ENCODE measurements around the gene MVB12B. TPM values are rescaled to one million over a fixed set of nuclear protein-coding genes. Genes with fewer than 3 reads are reported as not detected.

The MVB12B gene
- total and polyA plus RNA-seq, 2 of the 4 experiments (the other 2 are of a cell fraction), result 2.0 to 4.0 TPM

- no peak overlapping the region for H3K14ac ChIP-seq (replicated peaks; ENCODE audit: low read depth, low read length)
- no peak overlapping the region for H2AFZ ChIP-seq (replicated peaks; ENCODE audit: low read length, poor library complexity)
- intact Hi-C loops (cut with micrococcal nuclease), result no loop called here
- no peak overlapping the region for H2BK20ac ChIP-seq (ENCODE audit: low read depth, low read length)
- POLR2A ChIA-PET (ENCODE audit: unreplicated experiment), result no interaction called here
- H4K5ac ChIP-seq (ENCODE audit: low read depth, low read length), result no peak overlapping the region
- H3K27ac ChIP-seq (ENCODE audit: insufficient read depth, low read length), result no peak overlapping the region
- H2BK120ac ChIP-seq (ENCODE audit: low read depth, low read length), result no peak overlapping the region
- no peak overlapping the region for H2BK15ac ChIP-seq (ENCODE audit: low read depth, low read length)
- no peak overlapping the region for H4K91ac ChIP-seq (ENCODE audit: insufficient read depth, low read depth, low read length)
- H3K36me3 ChIP-seq (ENCODE audit: control insufficient read depth, insufficient read depth, low read length), result no peaks in the 10 kb centered on the region
- no peak overlapping the region for H4K8ac ChIP-seq (ENCODE audit: low read depth in 2 of 2, low read length in 2 of 2)
- no peak overlapping the region for H3K56ac ChIP-seq (ENCODE audit: extremely low read depth, insufficient read depth, low read length)
- H3K4me2 ChIP-seq (ENCODE audit: low read depth, low read length), result no peak overlapping the region
- no peaks in the 10 kb centered on the region for H4K20me1 ChIP-seq (ENCODE audit: insufficient read depth, low read length)
- in situ Hi-C loops (cut with MboI; ENCODE audit: low sequenced_read_pairs), result no loop called here
- no peak overlapping the region for H3K9ac ChIP-seq (ENCODE audit: low read depth, low read length)
- H3K4ac ChIP-seq (ENCODE audit: low read depth, low read length), result no peak overlapping the region
- CTCF ChIA-PET, result no interaction called here
- dilution Hi-C loops (cut with HindIII; ENCODE audit: low sequenced_read_pairs, unreplicated experiment), result no loop called here
- 0 out of 2 replicates have a peak, but pooled peaks cover 2% of the 10 kb centered on the region for H3K9me1 ChIP-seq (ENCODE audit: insufficient read depth, low read length)
- no peak for ATAC-seq (ENCODE audit: low read depth)
- H2AK9ac ChIP-seq (replicated peaks; ENCODE audit: low read depth, low read length, poor library complexity), result no peak overlapping the region
- no peaks in the 10 kb centered on the region for H3K79me1 ChIP-seq (ENCODE audit: low read depth in 1 of 2, low read length in 2 of 2)
- H3K9me3 ChIP-seq (ENCODE audit: control insufficient read depth, insufficient read depth, low read length), result no peaks in the 10 kb centered on the region
- no peak overlapping the region for H3K4me3 ChIP-seq (ENCODE audit: insufficient read depth, low read depth, low read length)
- no TSS peak for BruUV-seq (replicated peaks)
- DNase-seq, result no peak
- H3K27me3 ChIP-seq (ENCODE audit: control insufficient read depth, insufficient read depth, low read length), result peaks cover 48% of the 10 kb centered on the region
- no peak overlapping the region for H3K18ac ChIP-seq (ENCODE audit: low read depth, low read length)
- H2AK5ac ChIP-seq (ENCODE audit: low read depth, low read length), result no peak overlapping the region
- no peak overlapping the region for H2BK5ac ChIP-seq (ENCODE audit: low read depth, low read length, poor library complexity, severe bottlenecking)
- no CpG with 5 or more reads among the region's 6 CpGs for WGBS, 2 experiments (ENCODE audit: extremely low coverage in 2 of 2, insufficient read length in 1 of 2)
- H3K23ac ChIP-seq (ENCODE audit: low read depth, low read length), result no peak overlapping the region
- no peaks in the 10 kb centered on the region for H3K4me1 ChIP-seq (ENCODE audit: control insufficient read depth, insufficient read depth, low read length)
- no peak for TF ChIP-seq POLR2A (IDR thresholded peaks at IDR 0.05; ENCODE audit: low read depth, low read length)
- no peak for TF ChIP-seq RFX5 (IDR thresholded peaks at IDR 0.05; ENCODE audit: low read depth, low read length)
- TF ChIP-seq CTCF (conservative IDR thresholded peaks at IDR 0.05; ENCODE audit: low read depth, low read length), result no peak
- no peak for TF ChIP-seq BHLHE40 (IDR thresholded peaks at IDR 0.05; ENCODE audit: low read depth, low read length)
- TF ChIP-seq SMC3 (IDR thresholded peaks at IDR 0.05; ENCODE audit: low read depth, low read length), result no peak
- no peak for TF ChIP-seq NFE2L2 (IDR thresholded peaks at IDR 0.05; ENCODE audit: low read depth, low read length)
- TF ChIP-seq RCOR1 (IDR thresholded peaks at IDR 0.05; ENCODE audit: insufficient replicate concordance, low read length), result no peak
- no peak for TF ChIP-seq MAFK (IDR thresholded peaks at IDR 0.05; ENCODE audit: low read depth, low read length)
- no peak for TF ChIP-seq CHD1 (IDR thresholded peaks at IDR 0.05; ENCODE audit: low read depth, low read length)
- TF ChIP-seq RAD21 (IDR thresholded peaks at IDR 0.05; ENCODE audit: low read length), result no peak
- no peak for TF ChIP-seq USF2 (IDR thresholded peaks at IDR 0.05; ENCODE audit: low read depth, low read length)
- no peak for TF ChIP-seq CEBPB (IDR thresholded peaks at IDR 0.05; ENCODE audit: low read depth, low read length)
- TF ChIP-seq ELK1 (IDR thresholded peaks at IDR 0.05; ENCODE audit: borderline replicate concordance, low read depth, low read length), result no peak
- no peak for TF ChIP-seq FOS (IDR thresholded peaks at IDR 0.05; ENCODE audit: low read depth, low read length)
- no peak for TF ChIP-seq MXI1 (IDR thresholded peaks at IDR 0.05; ENCODE audit: borderline replicate concordance, low read depth, low read length)
Measured at GRCh38 chr9:126296687-126297086, 29.9 kb upstream of the MVB12B start.
